HG02885 (cell line): ENCODE data around the gene FRMPD1.
"Not testable (repeated sequence)": the region's sequence is repeated elsewhere in the genome, so short reads cannot be mapped to it uniquely, and the experiment has no call there.

ENCODE experiments used
- ATAC-seq: cut with Tn5 transposase; IDR thresholded peaks from one replicate; pipeline ENCODE4 v1.9.1; 2021; ENCODE audit warnings: mild to moderate bottlenecking; ENCODE audit not compliant: unreplicated experiment, poor library complexity

FRMPD1 gene

GRCh38 chr9:37765263-37765662, 114.5 kb downstream of the FRMPD1 start:
- ATAC-seq, result not testable (repeated sequence)

GRCh38 chr9:37769306-37769705, 118.6 kb downstream of the FRMPD1 start:
- ATAC-seq, result no peak

- ATAC-seq, result no peak
These were observed 119.2 kb downstream of the FRMPD1 start for GRCh38 chr9:37769995-37770394.

GRCh38 chr9:37775216-37775919, 124.6 kb downstream of the FRMPD1 start:
- ATAC-seq, result no peak

GRCh38 chr9:37776328-37776727, 125.6 kb downstream of the FRMPD1 start:
- no peak for ATAC-seq

GRCh38 chr9:37778534-37778933, 127.8 kb downstream of the FRMPD1 start:
- ATAC-seq, result no peak

GRCh38 chr9:37784291-37784615, 133.5 kb downstream of the FRMPD1 start:
- ATAC-seq, result no peak

GRCh38 chr9:37784616-37785483, 134.1 kb downstream of the FRMPD1 start, which contains the start of gene EXOSC3:
Gene EXOSC3 (minus strand): TSS chr9:37785064. CDS start chr9:37785044, 20 bp downstream.
- ATAC-seq, result peak; percentile 95

GRCh38 chr9:37787059-37787458, 136.3 kb downstream of the FRMPD1 start:
- ATAC-seq, result no peak

GRCh38 chr9:37788332-37788731, 137.6 kb downstream of the FRMPD1 start:
- ATAC-seq, result no peak

GRCh38 chr9:37790096-37790495, 139.3 kb downstream of the FRMPD1 start:
- no peak for ATAC-seq

- no peak for ATAC-seq
These were observed 141.4 kb downstream of the FRMPD1 start for GRCh38 chr9:37792122-37792521.

GRCh38 chr9:37796232-37796631, 145.5 kb downstream of the FRMPD1 start:
- no peak for ATAC-seq
